ENCODE results near the gene PSMC6.
"Not testable (repeated sequence)": the region's sequence is repeated elsewhere in the genome, so short reads cannot be mapped to it uniquely, and the experiment has no call there.

GRCh38 chr14:52729035-52729434 lies 22.0 kb downstream of the PSMC6 start:
- TF ChIP-seq ZNF274 (IDR thresholded peaks at IDR 0.05; ENCODE audit: low read depth, low read length); SUZ12 (IDR thresholded peaks at IDR 0.05; ENCODE audit: extremely low read depth, insufficient read depth, insufficient read length): not testable (repeated sequence)
